Measurements from ENCODE around the gene KIF26B.

The KIF26B gene

DNA sequence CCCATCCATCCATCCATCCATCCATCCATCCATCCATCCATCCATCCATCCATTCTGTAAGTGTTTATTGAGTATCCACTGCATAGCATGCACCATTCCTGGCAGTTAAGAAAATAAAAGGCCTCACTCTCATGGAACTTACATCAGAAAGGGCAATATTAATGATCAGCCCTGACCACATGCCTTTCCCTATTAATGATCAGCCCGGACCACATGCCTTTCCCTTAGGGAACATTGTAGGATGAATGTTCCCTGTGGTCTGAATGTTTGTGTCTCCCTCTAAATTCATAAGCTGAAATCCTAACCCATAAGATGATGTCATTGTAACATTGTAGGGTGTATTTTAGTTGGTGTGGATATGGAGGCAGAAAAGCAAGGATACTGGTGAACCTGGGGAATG is 365.8 kb downstream of the KIF26B start:
- Histone ChIP-seq H3K9ac (ENCODE audit: low read length) (no peak overlapping the region), H3K27me3 (ENCODE audit: control insufficient read depth, insufficient read depth, low read length) (no peaks in the 10 kb centered on the region), H3K4me1 (ENCODE audit: control insufficient read depth, insufficient read depth, low read length) (no peaks in the 10 kb centered on the region), H3K36me3 (ENCODE audit: control insufficient read depth, insufficient read depth, low read length) (no peaks in the 10 kb centered on the region), H3K4me3 (ENCODE audit: low read length) (no peak overlapping the region), H3K9me3 (ENCODE audit: control insufficient read depth, low read length) (no peaks in the 10 kb centered on the region)

DNA sequence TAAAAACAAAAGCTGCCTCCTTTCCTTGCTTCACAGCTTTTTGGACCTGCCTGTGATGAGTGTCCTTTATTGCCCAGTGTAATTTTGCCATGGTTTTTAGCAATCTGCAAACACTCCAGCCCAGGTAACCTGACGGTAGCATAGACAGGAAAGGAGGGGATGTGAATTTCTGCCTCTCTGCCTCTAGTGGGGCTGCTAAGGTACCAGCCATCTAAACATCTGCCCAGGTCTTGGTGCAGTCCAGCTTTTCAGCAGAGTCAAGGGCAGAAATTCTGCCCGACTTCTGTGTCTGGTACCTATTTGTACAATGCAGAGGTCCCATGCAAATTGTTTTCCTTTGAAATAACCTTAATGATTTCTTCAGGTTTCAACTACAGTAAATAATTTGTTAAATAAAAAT is 371.4 kb downstream of the KIF26B start:
- no peak overlapping the region for H3K9ac ChIP-seq (ENCODE audit: low read length)
- H3K36me3 ChIP-seq (ENCODE audit: control insufficient read depth, insufficient read depth, low read length): no peaks in the 10 kb centered on the region
- no peaks in the 10 kb centered on the region for H3K4me1 ChIP-seq (ENCODE audit: control insufficient read depth, insufficient read depth, low read length)
- no peaks in the 10 kb centered on the region for H3K9me3 ChIP-seq (ENCODE audit: control insufficient read depth, low read length)
- H3K27me3 ChIP-seq (ENCODE audit: control insufficient read depth, insufficient read depth, low read length): no peaks in the 10 kb centered on the region
- H3K4me3 ChIP-seq (ENCODE audit: low read length): no peak overlapping the region

DNA sequence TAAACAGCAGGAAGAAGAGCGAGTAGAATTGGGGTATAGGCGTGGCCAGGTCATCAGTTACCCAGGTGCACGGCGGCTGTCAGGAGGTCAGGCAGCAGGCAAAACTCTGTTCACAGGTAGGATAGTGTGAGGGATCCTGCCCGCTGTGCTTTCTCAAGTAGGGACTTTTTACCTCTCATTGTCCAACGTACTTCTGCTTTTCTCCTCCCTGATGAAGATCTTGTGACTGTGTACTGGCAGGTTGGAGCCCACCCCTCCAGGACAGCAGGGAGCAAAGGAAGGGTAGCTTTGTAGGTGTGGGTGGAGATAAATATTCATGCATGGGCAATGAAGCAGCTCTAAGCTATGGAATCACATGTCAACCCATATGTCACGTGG is 373.5 kb downstream of the KIF26B start:
- Histone ChIP-seq H3K4me3 (ENCODE audit: low read length) (no peak overlapping the region), H3K4me1 (ENCODE audit: control insufficient read depth, insufficient read depth, low read length) (no peaks in the 10 kb centered on the region), H3K36me3 (ENCODE audit: control insufficient read depth, insufficient read depth, low read length) (no peaks in the 10 kb centered on the region), H3K9ac (ENCODE audit: low read length) (no peak overlapping the region), H3K9me3 (ENCODE audit: control insufficient read depth, low read length) (no peaks in the 10 kb centered on the region), H3K27me3 (ENCODE audit: control insufficient read depth, insufficient read depth, low read length) (no peaks in the 10 kb centered on the region)

DNA sequence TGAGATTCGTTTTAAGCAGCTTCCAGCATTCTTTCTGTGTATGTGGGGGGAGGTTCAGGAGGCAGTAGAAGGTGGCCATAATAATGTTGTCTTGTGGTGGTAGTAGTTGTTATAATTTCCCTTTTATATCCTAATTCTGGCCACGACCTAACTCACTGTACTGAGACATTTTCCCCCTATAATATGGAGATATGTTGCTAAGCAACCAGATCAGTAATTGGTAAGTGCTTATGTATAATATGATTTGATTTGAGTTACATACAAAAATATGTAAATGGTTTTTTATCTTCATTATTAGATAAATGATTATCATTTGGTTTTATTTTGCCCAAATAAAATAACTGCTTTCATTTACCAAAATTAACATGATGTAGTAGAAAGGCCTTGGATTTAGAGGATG is 376.2 kb downstream of the KIF26B start:
- Histone ChIP-seq H3K9me3 (ENCODE audit: control insufficient read depth, low read length) (no peaks in the 10 kb centered on the region), H3K36me3 (ENCODE audit: control insufficient read depth, insufficient read depth, low read length) (no peaks in the 10 kb centered on the region), H3K27me3 (ENCODE audit: control insufficient read depth, insufficient read depth, low read length) (no peaks in the 10 kb centered on the region), H3K4me1 (ENCODE audit: control insufficient read depth, insufficient read depth, low read length) (no peaks in the 10 kb centered on the region), H3K4me3 (ENCODE audit: low read length) (no peak overlapping the region), H3K9ac (ENCODE audit: low read length) (no peak overlapping the region)

DNA sequence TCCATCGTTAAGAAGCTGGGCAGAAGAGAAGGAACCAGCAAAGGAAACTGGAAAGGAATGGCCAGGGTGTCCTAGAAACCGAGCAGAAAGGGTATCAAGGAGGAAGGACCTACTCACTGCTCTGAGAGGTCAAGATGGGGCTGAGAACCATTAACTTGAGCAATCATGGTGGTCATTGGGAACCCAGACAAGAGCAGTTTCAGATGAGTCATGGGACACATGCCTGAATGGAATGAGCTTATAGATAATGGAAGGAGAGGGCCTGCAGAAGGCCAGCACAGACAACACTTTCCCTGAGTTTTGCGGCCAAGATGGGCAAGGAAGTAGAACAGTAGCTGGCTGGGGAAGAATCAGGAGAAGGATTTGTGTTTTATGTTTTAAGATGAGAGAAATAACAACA is 383.2 kb downstream of the KIF26B start:
- Histone ChIP-seq H3K36me3 (ENCODE audit: control insufficient read depth, insufficient read depth, low read length) (no peaks in the 10 kb centered on the region), H3K4me3 (ENCODE audit: low read length) (no peak overlapping the region), H3K4me1 (ENCODE audit: control insufficient read depth, insufficient read depth, low read length) (no peaks in the 10 kb centered on the region), H3K27me3 (ENCODE audit: control insufficient read depth, insufficient read depth, low read length) (no peaks in the 10 kb centered on the region), H3K9ac (ENCODE audit: low read length) (no peak overlapping the region), H3K9me3 (ENCODE audit: control insufficient read depth, low read length) (no peaks in the 10 kb centered on the region)

DNA sequence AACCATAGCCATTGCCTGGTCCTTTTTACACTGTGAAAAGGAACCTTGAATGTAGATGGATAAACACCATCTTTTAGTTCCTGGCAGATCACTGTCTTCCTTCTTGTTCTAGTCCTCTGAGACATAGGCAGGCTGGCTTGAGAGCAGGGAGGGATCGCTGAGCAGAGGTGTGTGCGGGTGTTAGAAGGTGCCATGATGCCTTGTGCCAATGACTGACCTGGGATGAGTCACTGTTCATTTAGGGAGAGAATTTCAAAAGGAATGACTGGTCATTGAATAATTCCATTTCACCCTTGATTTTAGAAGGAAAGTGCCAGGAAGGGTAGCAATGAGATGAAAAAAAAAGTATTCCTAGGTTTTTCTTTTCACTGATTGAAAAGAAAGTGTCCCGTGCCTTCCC is 383.9 kb downstream of the KIF26B start:
- no peaks in the 10 kb centered on the region for H3K4me1 ChIP-seq (ENCODE audit: control insufficient read depth, insufficient read depth, low read length)
- H3K4me3 ChIP-seq (ENCODE audit: low read length): no peak overlapping the region
- no peaks in the 10 kb centered on the region for H3K9me3 ChIP-seq (ENCODE audit: control insufficient read depth, low read length)
- H3K9ac ChIP-seq (ENCODE audit: low read length): no peak overlapping the region
- no peaks in the 10 kb centered on the region for H3K27me3 ChIP-seq (ENCODE audit: control insufficient read depth, insufficient read depth, low read length)
- H3K36me3 ChIP-seq (ENCODE audit: control insufficient read depth, insufficient read depth, low read length): no peaks in the 10 kb centered on the region

DNA sequence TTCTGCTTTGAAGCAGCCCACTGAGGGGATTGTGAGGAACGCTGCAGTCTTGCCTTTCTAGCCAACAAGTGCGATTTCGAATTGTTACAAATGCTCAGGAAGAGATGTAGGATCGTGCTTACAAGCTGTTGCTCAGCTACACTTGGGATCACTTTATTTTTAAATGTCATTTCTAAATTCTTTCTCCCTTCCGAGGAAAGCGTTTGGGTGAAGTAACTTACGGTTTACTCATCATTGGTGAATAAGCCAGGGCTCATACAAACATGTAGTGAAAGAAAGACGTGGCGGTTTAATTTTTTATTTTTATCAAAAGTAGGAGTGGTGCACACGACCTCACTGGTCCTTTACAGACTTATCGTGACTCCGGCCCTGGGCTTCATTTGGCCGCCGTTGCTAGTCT is 386.6 kb downstream of the KIF26B start:
- no peak overlapping the region for H3K9ac ChIP-seq (ENCODE audit: low read length)
- no peaks in the 10 kb centered on the region for H3K4me1 ChIP-seq (ENCODE audit: control insufficient read depth, insufficient read depth, low read length)
- H3K36me3 ChIP-seq (ENCODE audit: control insufficient read depth, insufficient read depth, low read length): no peaks in the 10 kb centered on the region

DNA sequence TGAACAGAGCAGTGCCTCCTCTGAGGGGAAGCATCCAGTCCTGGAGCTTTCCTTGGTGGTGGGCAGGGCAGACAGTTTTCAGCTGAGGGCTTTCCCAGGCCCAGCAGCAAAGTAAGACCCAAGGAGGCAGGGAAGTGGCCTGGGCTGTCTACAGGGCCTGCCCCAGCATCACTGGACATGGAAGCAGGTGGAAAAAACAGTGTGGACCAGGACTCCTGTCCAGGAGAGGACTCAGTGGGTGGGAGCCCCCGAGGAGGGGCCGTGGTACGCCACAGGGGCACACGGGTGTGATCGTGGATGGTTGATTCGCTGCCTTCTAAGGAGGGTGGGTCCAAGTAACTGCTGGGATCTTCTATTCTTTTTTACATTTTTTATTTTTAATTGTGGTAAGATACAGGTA is 387.6 kb downstream of the KIF26B start:
- Histone ChIP-seq H3K9ac (ENCODE audit: low read length) (no peak overlapping the region), H3K27me3 (ENCODE audit: control insufficient read depth, insufficient read depth, low read length) (no peaks in the 10 kb centered on the region), H3K4me1 (ENCODE audit: control insufficient read depth, insufficient read depth, low read length) (no peaks in the 10 kb centered on the region), H3K4me3 (ENCODE audit: low read length) (no peak overlapping the region), H3K9me3 (ENCODE audit: control insufficient read depth, low read length) (no peaks in the 10 kb centered on the region), H3K36me3 (ENCODE audit: control insufficient read depth, insufficient read depth, low read length) (no peaks in the 10 kb centered on the region)

More for the DNA sequence above, 386.6 kb downstream of the KIF26B start:
- Histone ChIP-seq H3K4me3 (ENCODE audit: low read length) (no peak overlapping the region), H3K27me3 (ENCODE audit: control insufficient read depth, insufficient read depth, low read length) (no peaks in the 10 kb centered on the region), H3K9me3 (ENCODE audit: control insufficient read depth, low read length) (no peaks in the 10 kb centered on the region)

DNA sequence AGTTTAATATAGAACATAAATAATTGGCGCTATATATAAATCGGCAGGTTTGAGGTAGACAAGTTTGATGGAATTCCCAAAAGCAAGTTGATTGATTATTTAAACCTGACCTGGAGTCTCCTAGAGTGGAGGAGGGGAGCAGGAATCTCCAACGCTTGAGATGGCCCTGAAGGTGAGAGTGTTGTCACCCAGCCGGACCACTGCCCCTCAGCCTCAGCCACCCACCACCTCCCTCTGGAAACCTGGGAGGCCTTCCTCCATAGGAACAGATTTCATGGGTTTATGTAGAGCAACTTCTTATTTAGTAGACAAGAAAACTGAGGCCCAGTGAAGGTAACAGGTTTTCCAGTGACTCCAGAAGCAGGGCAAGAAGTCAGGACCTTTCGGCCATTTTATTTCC is 389.5 kb downstream of the KIF26B start:
- Histone ChIP-seq H3K9me3 (ENCODE audit: control insufficient read depth, low read length) (no peaks in the 10 kb centered on the region), H3K9ac (ENCODE audit: low read length) (no peak overlapping the region), H3K4me3 (ENCODE audit: low read length) (no peak overlapping the region), H3K36me3 (ENCODE audit: control insufficient read depth, insufficient read depth, low read length) (no peaks in the 10 kb centered on the region), H3K4me1 (ENCODE audit: control insufficient read depth, insufficient read depth, low read length) (no peaks in the 10 kb centered on the region), H3K27me3 (ENCODE audit: control insufficient read depth, insufficient read depth, low read length) (no peaks in the 10 kb centered on the region)

DNA sequence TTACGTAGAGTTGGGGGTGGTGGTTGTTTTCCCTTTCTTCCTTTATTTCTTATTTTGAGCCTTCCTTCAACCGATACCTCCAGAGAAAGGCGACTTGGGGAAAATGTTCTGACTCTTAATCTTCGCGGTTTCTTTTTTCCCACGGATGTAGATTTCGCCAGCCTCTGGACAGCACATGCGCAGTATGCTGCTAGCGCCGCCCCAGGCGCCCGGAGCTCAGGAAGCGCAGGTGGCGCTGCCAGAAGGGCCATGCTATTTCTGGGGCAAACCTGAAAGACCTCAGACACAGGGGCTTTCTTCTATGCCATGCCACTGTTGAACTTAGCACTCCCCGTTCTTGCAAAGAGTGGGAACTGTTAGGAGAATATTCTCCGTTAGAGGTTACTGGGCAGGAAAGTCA is 392.1 kb downstream of the KIF26B start:
- no peaks in the 10 kb centered on the region for H3K27me3 ChIP-seq (ENCODE audit: control insufficient read depth, insufficient read depth, low read length)
- no peaks in the 10 kb centered on the region for H3K4me1 ChIP-seq (ENCODE audit: control insufficient read depth, insufficient read depth, low read length)
- H3K9ac ChIP-seq (ENCODE audit: low read length): no peak overlapping the region
- no peaks in the 10 kb centered on the region for H3K36me3 ChIP-seq (ENCODE audit: control insufficient read depth, insufficient read depth, low read length)
- H3K4me3 ChIP-seq (ENCODE audit: low read length): no peak overlapping the region
- H3K9me3 ChIP-seq (ENCODE audit: control insufficient read depth, low read length): no peaks in the 10 kb centered on the region

DNA sequence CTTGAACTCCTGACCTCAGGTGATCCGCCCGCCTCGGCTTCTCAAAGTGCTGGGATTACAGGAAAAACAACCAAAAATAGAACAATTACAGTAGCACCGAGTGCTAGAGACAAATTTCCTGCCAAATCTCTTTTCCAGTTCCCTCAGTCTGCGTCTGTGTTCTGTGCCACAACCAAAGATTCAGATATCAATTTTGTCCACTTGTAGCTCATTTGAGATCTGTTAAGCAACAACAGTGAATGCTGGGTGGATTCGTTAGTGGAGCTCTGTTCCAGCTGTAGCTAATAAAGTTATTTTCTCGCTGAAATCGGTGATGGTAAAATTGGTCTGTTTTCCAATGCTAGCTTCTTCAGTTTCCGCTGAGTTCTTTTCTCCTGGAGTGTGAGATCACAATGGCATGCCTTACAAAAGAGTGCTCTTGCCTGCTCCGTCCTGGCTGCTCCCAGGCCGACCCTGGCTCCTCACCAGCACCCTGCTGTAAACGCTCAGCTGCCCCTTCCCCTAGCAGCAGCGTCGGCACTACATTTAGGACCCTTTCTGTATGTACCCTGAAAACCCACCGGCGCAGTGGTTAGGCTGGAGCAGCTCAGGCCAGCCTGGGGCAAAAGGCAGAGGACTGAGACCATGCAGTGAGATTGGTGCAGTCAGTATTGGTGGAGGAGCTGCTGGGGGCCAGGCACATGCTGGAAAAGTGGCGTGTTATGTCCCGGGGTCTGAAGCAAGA is 395.4 kb downstream of the KIF26B start:
- Histone ChIP-seq H3K4me1 (ENCODE audit: control insufficient read depth, insufficient read depth, low read length) (no peaks in the 10 kb centered on the region), H3K4me3 (ENCODE audit: low read length) (no peak overlapping the region), H3K27me3 (ENCODE audit: control insufficient read depth, insufficient read depth, low read length) (no peaks in the 10 kb centered on the region), H3K9ac (ENCODE audit: low read length) (no peak overlapping the region), H3K9me3 (ENCODE audit: control insufficient read depth, low read length) (no peaks in the 10 kb centered on the region), H3K36me3 (ENCODE audit: control insufficient read depth, insufficient read depth, low read length) (no peaks in the 10 kb centered on the region)

DNA sequence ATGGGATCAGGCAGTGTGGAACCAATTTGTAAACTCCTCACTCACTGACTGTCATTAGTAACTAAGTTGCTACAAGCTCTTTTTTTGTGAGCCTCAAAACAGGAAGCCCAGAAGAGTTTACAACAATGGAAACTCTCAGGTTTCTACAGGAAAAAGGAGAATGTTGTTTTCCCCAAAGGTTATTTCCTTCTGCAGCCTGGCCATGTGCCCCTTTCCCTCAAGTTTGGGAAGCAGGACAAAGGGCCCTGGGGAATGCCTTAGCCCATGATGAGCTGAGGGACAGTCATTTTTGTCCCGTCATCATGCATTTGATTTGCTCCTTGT is 395.9 kb downstream of the KIF26B start:
- Histone ChIP-seq H3K9me3 (ENCODE audit: control insufficient read depth, low read length) (no peaks in the 10 kb centered on the region), H3K9ac (ENCODE audit: low read length) (no peak overlapping the region), H3K4me3 (ENCODE audit: low read length) (no peak overlapping the region), H3K4me1 (ENCODE audit: control insufficient read depth, insufficient read depth, low read length) (no peaks in the 10 kb centered on the region), H3K27me3 (ENCODE audit: control insufficient read depth, insufficient read depth, low read length) (no peaks in the 10 kb centered on the region), H3K36me3 (ENCODE audit: control insufficient read depth, insufficient read depth, low read length) (no peaks in the 10 kb centered on the region)

DNA sequence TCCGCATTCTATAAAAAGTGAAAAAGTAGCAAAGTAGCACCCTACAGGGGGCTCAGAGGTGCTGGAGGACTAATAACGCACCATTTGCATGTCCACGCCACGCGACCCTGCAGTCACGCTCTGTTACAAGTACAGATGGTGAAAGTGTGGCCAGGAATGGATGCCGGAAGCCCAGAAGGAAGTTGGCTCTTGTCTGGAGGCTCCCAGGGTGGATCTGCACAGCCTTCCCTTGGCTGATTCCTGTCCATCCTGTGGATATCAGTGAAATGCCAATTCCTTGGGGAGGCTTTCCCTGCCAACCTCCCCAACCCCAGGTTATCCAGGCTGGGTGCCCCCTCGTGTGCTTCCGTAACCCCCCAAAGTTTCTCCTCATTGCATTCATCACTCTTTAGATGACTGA is 396.8 kb downstream of the KIF26B start:
- Histone ChIP-seq H3K4me1 (ENCODE audit: control insufficient read depth, insufficient read depth, low read length) (no peaks in the 10 kb centered on the region), H3K27me3 (ENCODE audit: control insufficient read depth, insufficient read depth, low read length) (no peaks in the 10 kb centered on the region), H3K9ac (ENCODE audit: low read length) (no peak overlapping the region), H3K4me3 (ENCODE audit: low read length) (no peak overlapping the region), H3K9me3 (ENCODE audit: control insufficient read depth, low read length) (no peaks in the 10 kb centered on the region), H3K36me3 (ENCODE audit: control insufficient read depth, insufficient read depth, low read length) (no peaks in the 10 kb centered on the region)
